Effector memory CD8-positive, alpha-beta T cell (primary cell): ENCODE data around the gene BOLA2B.
A peak's percentile ranks its signal among the peaks of the same experiment; 100 is the strongest.
"Not testable (repeated sequence)": the region's sequence is repeated elsewhere in the genome, so short reads cannot be mapped to it uniquely, and the experiment has no call there.

Experiments
- ATAC-seq: fragments of 150-1000 bp; cut with Tn5 transposase; replicated peaks from 2 replicates; pipeline ENCODE4 v1.10.0; 2021; ENCODE audit warnings: mild to moderate bottlenecking, moderate library complexity
- DNase-seq, 3 experiments: peaks; one replicate each; pipeline ENCODE4 v3.0.0; 2021
- H3K27ac Mint-ChIP-seq, 2 donors: one replicate each; pipeline ENCODE4 v1.8.0; 2022; ENCODE audit warnings: mild to moderate bottlenecking in 2 of 2, mixed read lengths in 2 of 2, moderate library complexity in 2 of 2
- H3K27me3 Mint-ChIP-seq, 2 donors: one replicate each; pipeline ENCODE4 v1.8.0; 2022; ENCODE audit warnings: mixed read lengths in 2 of 2
- H3K36me3 Mint-ChIP-seq: one replicate; pipeline ENCODE4 v1.8.0; 2022; ENCODE audit warnings: mild to moderate bottlenecking, moderate library complexity, mixed read lengths; ENCODE audit not compliant: insufficient read depth
- H3K4me1 Mint-ChIP-seq, 2 donors: one replicate each; pipeline ENCODE4 v1.8.0; 2022; ENCODE audit warnings: low read depth in 2 of 2, mixed read lengths in 2 of 2
- H3K4me3 Mint-ChIP-seq, 2 donors: one replicate each; pipeline ENCODE4 v1.8.0; 2022; ENCODE audit warnings: mild to moderate bottlenecking in 2 of 2, mixed read lengths in 2 of 2, moderate library complexity in 2 of 2
- H3K9me3 Mint-ChIP-seq, 2 donors: one replicate each; pipeline ENCODE4 v1.8.0; 2022; ENCODE audit warnings: mixed read lengths in 2 of 2
- total RNA-seq, 9 experiments: gene quantifications; one replicate each; lab custom pipeline; 2026; lab: John Stamatoyannopoulos, UW

The BOLA2B gene
- total RNA-seq = 0 to 0.12 (median 0) reads per million in 9 experiments

- H3K4me3 Mint-ChIP-seq, H3K27ac Mint-ChIP-seq, DNase-seq, H3K4me1 Mint-ChIP-seq, H3K36me3 Mint-ChIP-seq, H3K27me3 Mint-ChIP-seq, H3K9me3 Mint-ChIP-seq: not testable (repeated sequence)
- ATAC-seq = peak; percentile 87
Measured at GRCh38 chr16:30193615-30194014, at the start of gene BOLA2B, which contains the start of gene SLX1A. BOLA2B (minus strand) TSS chr16:30193666; CDS start chr16:30193595, 71 bp downstream. SLX1A (plus strand) TSS chr16:30193875; CDS start chr16:30194085, 210 bp downstream.

GRCh38 chr16:30217082-30217481 lies 23.6 kb upstream of the BOLA2B start:
- ATAC-seq, H3K27ac Mint-ChIP-seq, DNase-seq, H3K4me1 Mint-ChIP-seq, H3K36me3 Mint-ChIP-seq, H3K27me3 Mint-ChIP-seq, H3K4me3 Mint-ChIP-seq, H3K9me3 Mint-ChIP-seq: not testable (repeated sequence)

GRCh38 chr16:30211414-30211813 lies 17.9 kb upstream of the BOLA2B start:
- not testable (repeated sequence) for H3K36me3 Mint-ChIP-seq, DNase-seq, H3K4me3 Mint-ChIP-seq, H3K4me1 Mint-ChIP-seq, H3K27me3 Mint-ChIP-seq, H3K9me3 Mint-ChIP-seq, H3K27ac Mint-ChIP-seq
- ATAC-seq = peak; percentile 56

- not testable (repeated sequence) for H3K27ac Mint-ChIP-seq, H3K9me3 Mint-ChIP-seq, H3K4me1 Mint-ChIP-seq, H3K27me3 Mint-ChIP-seq, H3K36me3 Mint-ChIP-seq
- DNase-seq (peak; percentile 18 to 42 (median 20)), ATAC-seq (peak; percentile 70)
- peak overlapping the region; percentile 34 to 52 for H3K4me3 Mint-ChIP-seq
Measured at GRCh38 chr16:30209032-30209431, 15.6 kb upstream of the BOLA2B start.

GRCh38 chr16:30207063-30207704 lies 13.7 kb upstream of the BOLA2B start:
- H3K27me3 Mint-ChIP-seq, H3K36me3 Mint-ChIP-seq, ATAC-seq, H3K27ac Mint-ChIP-seq, H3K9me3 Mint-ChIP-seq, DNase-seq, H3K4me3 Mint-ChIP-seq, H3K4me1 Mint-ChIP-seq: not testable (repeated sequence)

- not testable (repeated sequence) for H3K36me3 Mint-ChIP-seq, H3K27ac Mint-ChIP-seq, DNase-seq, H3K4me1 Mint-ChIP-seq, H3K4me3 Mint-ChIP-seq, H3K9me3 Mint-ChIP-seq, H3K27me3 Mint-ChIP-seq
- peak; percentile 55 for ATAC-seq
Measured at GRCh38 chr16:30206252-30206651, 12.8 kb upstream of the BOLA2B start.

GRCh38 chr16:30205541-30206236 lies 12.2 kb upstream of the BOLA2B start:
- H3K9me3 Mint-ChIP-seq, H3K4me3 Mint-ChIP-seq, H3K27me3 Mint-ChIP-seq, H3K27ac Mint-ChIP-seq, H3K36me3 Mint-ChIP-seq, H3K4me1 Mint-ChIP-seq: not testable (repeated sequence)
- ATAC-seq = peak; percentile 57
- DNase-seq = peak in 2 of 3 experiments; percentile 1 to 8

GRCh38 chr16:30199608-30200343 lies 6.3 kb upstream of the BOLA2B start:
- not testable (repeated sequence) for H3K4me3 Mint-ChIP-seq, H3K27me3 Mint-ChIP-seq, DNase-seq, ATAC-seq, H3K36me3 Mint-ChIP-seq, H3K9me3 Mint-ChIP-seq, H3K27ac Mint-ChIP-seq, H3K4me1 Mint-ChIP-seq

GRCh38 chr16:30199049-30199448 lies 5.6 kb upstream of the BOLA2B start, which contains the start of gene SULT1A3:
SULT1A3 (plus strand) TSS chr16:30199255; CDS start chr16:30200729, 1,474 bp downstream.
- DNase-seq, H3K4me1 Mint-ChIP-seq, H3K27me3 Mint-ChIP-seq, H3K4me3 Mint-ChIP-seq, ATAC-seq, H3K9me3 Mint-ChIP-seq, H3K27ac Mint-ChIP-seq, H3K36me3 Mint-ChIP-seq: not testable (repeated sequence)

GRCh38 chr16:30197001-30197400 lies 3.5 kb upstream of the BOLA2B start:
- DNase-seq, H3K9me3 Mint-ChIP-seq, H3K4me3 Mint-ChIP-seq, ATAC-seq, H3K27ac Mint-ChIP-seq, H3K27me3 Mint-ChIP-seq, H3K36me3 Mint-ChIP-seq, H3K4me1 Mint-ChIP-seq: not testable (repeated sequence)

GRCh38 chr16:30194172-30194925 lies 883 bp upstream of the BOLA2B start:
- H3K27ac Mint-ChIP-seq, H3K36me3 Mint-ChIP-seq, H3K9me3 Mint-ChIP-seq, H3K4me1 Mint-ChIP-seq, H3K4me3 Mint-ChIP-seq, H3K27me3 Mint-ChIP-seq: not testable (repeated sequence)
- DNase-seq (peak in 1 of 3 experiments; percentile 27), ATAC-seq (peak; percentile 72)

GRCh38 chr16:30193098-30193497 lies 368 bp downstream of the BOLA2B start:
- H3K4me1 Mint-ChIP-seq, H3K4me3 Mint-ChIP-seq, H3K27ac Mint-ChIP-seq, H3K36me3 Mint-ChIP-seq, H3K27me3 Mint-ChIP-seq, DNase-seq, H3K9me3 Mint-ChIP-seq: not testable (repeated sequence)
- peak; percentile 8 for ATAC-seq

GRCh38 chr16:30191158-30191557 lies 2.3 kb downstream of the BOLA2B start:
- not testable (repeated sequence) for H3K27me3 Mint-ChIP-seq, DNase-seq, H3K4me3 Mint-ChIP-seq, ATAC-seq, H3K27ac Mint-ChIP-seq, H3K9me3 Mint-ChIP-seq
- H3K4me1 Mint-ChIP-seq = peaks cover 10 to 15% of the 10 kb centered on the region in 2 donors
- peaks cover 23% of the 10 kb centered on the region for H3K36me3 Mint-ChIP-seq
